Prostate gland (tissue), 2 donors: Measurements from ENCODE around the gene TMBIM1.

Experiments used
- POLR2A ChIP-seq: fragments of 450-650 bp; IDR thresholded peaks from one replicate; pipeline ENCODE4 v1.6.1; 2016; ENCODE audit warnings: antibody characterized with exemption, mild to moderate bottlenecking
- POLR2AphosphoS5 ChIP-seq: sonication (generic); formaldehyde crosslinking; IDR thresholded peaks from one replicate; pipeline ENCODE4 v1.6.1; 2017; ENCODE audit warnings: antibody characterized with exemption
- TF ChIP-seq, protein P1 (sequence below), 4 experiments: fragments of 200-600 bp in 2 of 4; fragments of 450-650 bp in 2 of 4; sonication (generic) in 2 of 4; IDR thresholded peaks; 1 replicate in 3 of 4; 2 replicates in 1 of 4; pipeline ENCODE4 v1.5.1; 2016 to 2019; ENCODE audit warnings: antibody characterized with exemption in 4 of 4, mild to moderate bottlenecking in 2 of 4, moderate library complexity in 2 of 4

DNA sequence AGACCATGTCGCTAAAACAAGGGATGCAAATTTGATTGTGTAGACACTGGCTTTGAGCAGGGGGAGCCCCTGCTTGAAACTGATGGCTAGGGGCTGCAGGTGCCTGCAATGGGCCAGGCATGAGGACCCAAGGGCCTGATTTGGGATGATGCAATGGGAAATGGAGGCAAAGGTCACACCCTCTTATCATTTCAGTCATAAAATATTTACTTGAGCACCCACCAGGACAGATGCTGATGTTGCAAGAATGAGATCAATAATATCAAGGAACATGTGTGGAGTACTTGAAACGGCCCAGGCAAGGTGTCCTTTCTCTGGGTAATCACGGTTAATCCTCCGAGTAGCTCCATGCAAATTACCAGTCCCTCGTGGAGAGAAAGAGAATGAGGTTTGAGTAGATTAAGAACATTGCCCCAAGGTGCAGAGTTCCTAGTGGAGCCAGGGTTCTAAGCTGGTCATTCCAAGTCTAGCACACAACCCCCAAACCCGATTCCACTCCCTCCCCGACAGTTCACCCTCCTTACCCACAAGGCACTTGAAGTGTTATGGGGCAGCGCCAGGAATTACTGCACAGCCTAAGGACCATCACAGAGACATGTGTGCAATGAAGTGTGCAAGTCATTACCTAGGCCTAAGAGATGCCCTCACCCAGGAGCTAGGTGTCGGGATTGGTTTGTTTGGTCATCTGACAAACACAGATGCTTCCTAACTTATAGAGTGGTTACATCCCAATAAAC, 14.0 kb upstream of the TMBIM1 start:
- TF ChIP-seq, protein P1, sequence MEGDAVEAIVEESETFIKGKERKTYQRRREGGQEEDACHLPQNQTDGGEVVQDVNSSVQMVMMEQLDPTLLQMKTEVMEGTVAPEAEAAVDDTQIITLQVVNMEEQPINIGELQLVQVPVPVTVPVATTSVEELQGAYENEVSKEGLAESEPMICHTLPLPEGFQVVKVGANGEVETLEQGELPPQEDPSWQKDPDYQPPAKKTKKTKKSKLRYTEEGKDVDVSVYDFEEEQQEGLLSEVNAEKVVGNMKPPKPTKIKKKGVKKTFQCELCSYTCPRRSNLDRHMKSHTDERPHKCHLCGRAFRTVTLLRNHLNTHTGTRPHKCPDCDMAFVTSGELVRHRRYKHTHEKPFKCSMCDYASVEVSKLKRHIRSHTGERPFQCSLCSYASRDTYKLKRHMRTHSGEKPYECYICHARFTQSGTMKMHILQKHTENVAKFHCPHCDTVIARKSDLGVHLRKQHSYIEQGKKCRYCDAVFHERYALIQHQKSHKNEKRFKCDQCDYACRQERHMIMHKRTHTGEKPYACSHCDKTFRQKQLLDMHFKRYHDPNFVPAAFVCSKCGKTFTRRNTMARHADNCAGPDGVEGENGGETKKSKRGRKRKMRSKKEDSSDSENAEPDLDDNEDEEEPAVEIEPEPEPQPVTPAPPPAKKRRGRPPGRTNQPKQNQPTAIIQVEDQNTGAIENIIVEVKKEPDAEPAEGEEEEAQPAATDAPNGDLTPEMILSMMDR (IDR thresholded peaks at IDR 0.05): no peak
- TF ChIP-seq POLR2AphosphoS5 (no peak), POLR2A (no peak)
